ENCODE data around the gene PLCB4.

Gene PLCB4

DNA sequence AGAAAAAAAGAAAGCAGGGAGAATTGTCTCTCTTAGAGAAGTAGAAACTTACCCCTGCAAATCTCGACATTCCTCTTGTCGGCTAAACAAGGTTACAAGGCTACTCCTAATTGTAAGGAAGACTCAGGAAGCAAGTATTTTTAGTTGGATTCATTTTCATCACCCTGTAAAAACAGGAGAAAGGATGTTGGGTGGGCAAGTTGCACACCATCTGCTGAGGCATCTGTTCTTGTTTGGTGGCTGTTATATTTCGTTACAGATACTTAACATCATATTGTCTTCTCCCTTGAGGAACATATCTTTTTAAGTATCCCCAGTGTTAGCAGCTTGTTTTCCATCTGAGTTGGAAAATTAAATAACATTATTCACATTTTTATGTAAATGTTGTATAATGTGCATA, 187.5 kb downstream of the PLCB4 start:
- H3K4me3 ChIP-seq (ENCODE audit: low read depth, low read length), result no peak overlapping the region
- DNase-seq (ENCODE audit: low read depth), result no peak
- TF ChIP-seq, protein P1, sequence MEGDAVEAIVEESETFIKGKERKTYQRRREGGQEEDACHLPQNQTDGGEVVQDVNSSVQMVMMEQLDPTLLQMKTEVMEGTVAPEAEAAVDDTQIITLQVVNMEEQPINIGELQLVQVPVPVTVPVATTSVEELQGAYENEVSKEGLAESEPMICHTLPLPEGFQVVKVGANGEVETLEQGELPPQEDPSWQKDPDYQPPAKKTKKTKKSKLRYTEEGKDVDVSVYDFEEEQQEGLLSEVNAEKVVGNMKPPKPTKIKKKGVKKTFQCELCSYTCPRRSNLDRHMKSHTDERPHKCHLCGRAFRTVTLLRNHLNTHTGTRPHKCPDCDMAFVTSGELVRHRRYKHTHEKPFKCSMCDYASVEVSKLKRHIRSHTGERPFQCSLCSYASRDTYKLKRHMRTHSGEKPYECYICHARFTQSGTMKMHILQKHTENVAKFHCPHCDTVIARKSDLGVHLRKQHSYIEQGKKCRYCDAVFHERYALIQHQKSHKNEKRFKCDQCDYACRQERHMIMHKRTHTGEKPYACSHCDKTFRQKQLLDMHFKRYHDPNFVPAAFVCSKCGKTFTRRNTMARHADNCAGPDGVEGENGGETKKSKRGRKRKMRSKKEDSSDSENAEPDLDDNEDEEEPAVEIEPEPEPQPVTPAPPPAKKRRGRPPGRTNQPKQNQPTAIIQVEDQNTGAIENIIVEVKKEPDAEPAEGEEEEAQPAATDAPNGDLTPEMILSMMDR (IDR thresholded peaks at IDR 0.05; ENCODE audit: control insufficient read depth, extremely low read depth, insufficient read depth), result no peak

DNA sequence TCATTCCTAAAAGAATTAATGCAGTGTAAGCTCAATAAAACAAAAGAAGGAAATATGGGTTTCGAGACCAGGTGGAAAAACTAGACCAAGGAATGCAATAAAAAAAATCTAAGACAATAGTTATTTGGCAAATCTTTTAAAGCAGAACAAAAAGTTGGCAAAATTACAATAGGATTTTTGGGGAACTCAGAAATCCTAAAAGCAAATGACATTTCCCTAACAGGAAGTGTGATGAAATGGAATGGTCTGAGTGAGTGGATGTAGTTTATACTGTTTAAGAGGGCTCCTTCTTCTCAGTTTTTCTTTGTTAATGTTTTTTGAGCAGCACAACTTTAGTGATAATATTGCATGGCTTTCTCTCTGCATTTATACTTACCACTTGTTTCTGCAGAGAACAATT, 190.0 kb downstream of the PLCB4 start:
- TF ChIP-seq, protein P1 (IDR thresholded peaks at IDR 0.05; ENCODE audit: control insufficient read depth, extremely low read depth, insufficient read depth), result no peak
- DNase-seq (ENCODE audit: low read depth), result no peak
- H3K4me3 ChIP-seq (ENCODE audit: low read depth, low read length), result no peak overlapping the region

- no peak overlapping the region for H3K4me3 ChIP-seq (ENCODE audit: low read depth, low read length)
- TF ChIP-seq, protein P1 (IDR thresholded peaks at IDR 0.05; ENCODE audit: control insufficient read depth, extremely low read depth, insufficient read depth), result no peak
- DNase-seq (ENCODE audit: low read depth), result no peak
Measured at GRCh38 chr20:9260027-9260426, 191.1 kb downstream of the PLCB4 start.

- DNase-seq (ENCODE audit: low read depth), result no peak
- H3K4me3 ChIP-seq (ENCODE audit: low read depth, low read length), result no peak overlapping the region
- TF ChIP-seq, protein P1 (IDR thresholded peaks at IDR 0.05; ENCODE audit: control insufficient read depth, extremely low read depth, insufficient read depth), result no peak
Measured at GRCh38 chr20:9261781-9262180, 192.9 kb downstream of the PLCB4 start.

DNA sequence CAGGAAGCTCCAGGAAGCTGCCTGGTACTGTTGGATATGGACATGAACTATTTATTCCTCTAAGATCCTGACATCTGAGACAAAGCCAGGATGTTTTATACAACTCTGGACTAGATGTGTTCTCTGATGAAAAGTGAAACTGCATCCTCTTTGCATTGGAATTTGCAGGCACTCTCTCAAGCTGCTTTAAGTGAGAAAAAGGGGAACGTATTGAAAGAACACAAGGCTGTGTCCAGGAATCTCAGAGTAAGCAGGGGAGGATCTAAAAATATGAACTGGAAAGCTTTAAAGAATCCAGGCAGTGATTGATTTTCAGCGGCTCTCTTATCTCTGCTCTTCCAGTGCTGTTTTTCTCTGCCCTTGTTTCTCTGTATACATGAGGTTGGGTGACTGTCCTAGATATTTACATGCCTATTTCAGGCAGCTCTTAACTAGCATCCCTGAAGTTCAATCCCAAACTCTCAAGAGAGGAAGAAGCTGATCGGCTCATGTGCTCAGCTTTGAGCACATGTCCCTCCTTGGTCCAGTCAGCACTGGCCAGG, 193.8 kb downstream of the PLCB4 start:
- no peak overlapping the region for H3K4me3 ChIP-seq (ENCODE audit: low read depth, low read length)
- no peak for DNase-seq (ENCODE audit: low read depth)
- TF ChIP-seq, protein P1 (IDR thresholded peaks at IDR 0.05; ENCODE audit: control insufficient read depth, extremely low read depth, insufficient read depth), result no peak

GRCh38 chr20:9269280-9269971, 200.5 kb downstream of the PLCB4 start:
- no peak for DNase-seq (ENCODE audit: low read depth)
- no peak overlapping the region for H3K4me3 ChIP-seq (ENCODE audit: low read depth, low read length)

More at GRCh38 chr20:9269280-9269971, 200.5 kb downstream of the PLCB4 start:
- TF ChIP-seq, protein P1 (IDR thresholded peaks at IDR 0.05; ENCODE audit: control insufficient read depth, extremely low read depth, insufficient read depth), result no peak
